Natural killer cell (primary cell): ENCODE measurements around the gene SH3BP2. TPM values are rescaled to one million over a fixed set of nuclear protein-coding genes. Genes with fewer than 3 reads are reported as not detected.
A peak's percentile ranks its signal among the peaks of the same experiment; 100 is the strongest.

Experiments used
- ATAC-seq, 3 donors: fragments of 150-1000 bp in 2 of 3; fragments of 200-7000 bp in 1 of 3; cut with Tn5 transposase; 1 replicate in 1 of 3; 2 replicates in 2 of 3; pipeline ENCODE4 v1.10.0; 2021; ENCODE audit warnings: mild to moderate bottlenecking in 2 of 3, moderate library complexity in 2 of 3
- DNase-seq, 2 donors: peaks; one replicate each; pipeline versions ENCODE4 v3.0.0 to v3.0.0-alpha.2; 2013 to 2021; ENCODE audit warnings: mixed read lengths in 1 of 2
- H3K27ac ChIP-seq: one replicate; pipeline ENCODE4 v1.5.1; 2013; ENCODE audit warnings: mild to moderate bottlenecking, low read length
- H3K27me3 ChIP-seq: one replicate; pipeline ENCODE4 v1.6.1; 2013; ENCODE audit warnings: low read length; ENCODE audit not compliant: control insufficient read depth, insufficient read depth
- H3K36me3 ChIP-seq: one replicate; pipeline ENCODE4 v1.6.1; 2013; ENCODE audit warnings: low read length; ENCODE audit not compliant: control insufficient read depth, insufficient read depth
- H3K4me1 ChIP-seq: one replicate; pipeline ENCODE4 v1.6.1; 2013; ENCODE audit warnings: low read length; ENCODE audit not compliant: control insufficient read depth, insufficient read depth
- H3K4me3 ChIP-seq: one replicate; pipeline ENCODE4 v1.5.1; 2013; ENCODE audit warnings: low read length
- H3K9me3 ChIP-seq: one replicate; pipeline ENCODE4 v1.6.1; 2013; ENCODE audit warnings: low read length; ENCODE audit not compliant: control insufficient read depth, insufficient read depth
- H3K27ac Mint-ChIP-seq, 2 donors: one replicate each; pipeline ENCODE4 v1.8.0; 2022; ENCODE audit warnings: mild to moderate bottlenecking in 2 of 2, mixed read lengths in 2 of 2, moderate library complexity in 1 of 2
- H3K27me3 Mint-ChIP-seq, 2 donors: one replicate each; pipeline ENCODE4 v1.8.0; 2022; ENCODE audit warnings: low read depth in 2 of 2, mixed read lengths in 2 of 2
- H3K36me3 Mint-ChIP-seq: one replicate; pipeline ENCODE4 v1.8.0; 2022; ENCODE audit warnings: mixed read lengths
- H3K4me1 Mint-ChIP-seq, 2 donors: one replicate each; pipeline ENCODE4 v1.8.0; 2022; ENCODE audit warnings: mixed read lengths in 2 of 2
- H3K4me3 Mint-ChIP-seq: one replicate; pipeline ENCODE4 v1.8.0; 2022; ENCODE audit warnings: mild to moderate bottlenecking, moderate library complexity, mixed read lengths
- H3K9me3 Mint-ChIP-seq, 2 donors: one replicate each; pipeline ENCODE4 v1.8.0; 2022; ENCODE audit warnings: mixed read lengths in 2 of 2
- CTCF ChIP-seq: fragments of 200-600 bp; IDR thresholded peaks from one replicate; pipeline ENCODE4 v1.8.0; 2022; ENCODE audit warnings: antibody characterized with exemption
- WGBS: methylation state at CpG from one replicate; pipeline ENCODE4 v1.1.7; 2013; ENCODE audit warnings: missing lambda C conversion rate; ENCODE audit not compliant: insufficient coverage; 5-methylcytosine and 5-hydroxymethylcytosine counted together
- intact Hi-C: fragments of 100-400 bp; cut with micrococcal nuclease; formaldehyde crosslinking; loops from one replicate; pipeline ENCODE4 v1.14.2; 2022
- total RNA-seq, 4 donors: library from RNA; stranded (reverse); fragments of 120-200 nt in 1 of 4; gene quantifications; one replicate each; pipeline versions ENCODE4 v1.2.3 to v1.2.4, GENCODE V29; 2013 to 2022

The SH3BP2 gene
- total RNA-seq, 3 donors from 2014 or later (not counting 1 experiment from before 2014, with no cell fraction given): 213 to 283 (median 221) TPM

- Histone ChIP-seq H3K4me3 (no peak overlapping the region), H3K4me1 (peaks cover 25% of the 10 kb centered on the region), H3K9me3 (no peaks in the 10 kb centered on the region), H3K36me3 (peaks cover 52% of the 10 kb centered on the region), H3K27ac (peak overlapping the region; percentile 91), H3K27me3 (no peaks in the 10 kb centered on the region)
- ATAC-seq: no peak
- H3K9me3 Mint-ChIP-seq: no peaks in the 10 kb centered on the region
- WGBS: 99% methylated on average over 4 of the region's 5 CpGs
- TF ChIP-seq CTCF: no peak
- intact Hi-C loops: no loop called here
- no peak for DNase-seq
- peak overlapping the region; percentile 74 to 81 for H3K27ac Mint-ChIP-seq
- H3K27me3 Mint-ChIP-seq: no peaks in the 10 kb centered on the region
- H3K4me3 Mint-ChIP-seq: no peak overlapping the region
- H3K36me3 Mint-ChIP-seq: peaks cover 7% of the 10 kb centered on the region
- peaks cover 0 to 10% of the 10 kb centered on the region in 2 donors for H3K4me1 Mint-ChIP-seq
Observed at GRCh38 chr4:2745516-2745915, 47.4 kb upstream of the SH3BP2 start.

- DNase-seq (peak; percentile 53 to 92), ATAC-seq (peak; percentile 94 to 96 (median 95))
- Histone ChIP-seq H3K27ac (peak overlapping the region; percentile 91), H3K4me1 (peaks cover 25% of the 10 kb centered on the region), H3K36me3 (peaks cover 52% of the 10 kb centered on the region), H3K27me3 (no peaks in the 10 kb centered on the region), H3K9me3 (no peaks in the 10 kb centered on the region), H3K4me3 (no peak overlapping the region)
- Mint-ChIP-seq H3K36me3 (peaks cover 7% of the 10 kb centered on the region), H3K27ac (peak overlapping the region; percentile 74 to 81), H3K4me1 (peaks cover 0 to 11% of the 10 kb centered on the region in 2 donors), H3K27me3 (no peaks in the 10 kb centered on the region), H3K4me3 (no peak overlapping the region), H3K9me3 (no peaks in the 10 kb centered on the region)
- no peak for TF ChIP-seq CTCF
- intact Hi-C loops: no loop called here
- 47% methylated on average over 21 of the region's 21 CpGs for WGBS
Observed at GRCh38 chr4:2745981-2746806, 46.7 kb upstream of the SH3BP2 start.

GRCh38 chr4:2746891-2747695, 45.8 kb upstream of the SH3BP2 start:
- Histone ChIP-seq H3K36me3 (peaks cover 53% of the 10 kb centered on the region), H3K27me3 (no peaks in the 10 kb centered on the region), H3K27ac (peak overlapping the region; percentile 91), H3K9me3 (no peaks in the 10 kb centered on the region), H3K4me3 (no peak overlapping the region), H3K4me1 (peaks cover 25% of the 10 kb centered on the region)
- Mint-ChIP-seq H3K4me3 (no peak overlapping the region), H3K27me3 (no peaks in the 10 kb centered on the region), H3K36me3 (peaks cover 7% of the 10 kb centered on the region), H3K9me3 (no peaks in the 10 kb centered on the region), H3K27ac (peak overlapping the region; percentile 74 to 81), H3K4me1 (peaks cover 0 to 17% of the 10 kb centered on the region in 2 donors)
- ATAC-seq (no peak), DNase-seq (no peak)
- WGBS: 80% methylated on average over 16 of the region's 16 CpGs
- TF ChIP-seq CTCF: no peak
- intact Hi-C loops: no loop called here
